ENCODE measurements around the gene CTSZ. TPM values are rescaled to one million over a fixed set of nuclear protein-coding genes. Genes with fewer than 3 reads are reported as not detected.

CTSZ gene
- total and polyA plus RNA-seq, 2 of the 4 experiments (the other 2 are of a cell fraction): 46.1 to 88.5 TPM

Other genes with a start within 250 kb of the CTSZ start
- 0.54 and 0.83 TPM in 2 replicates for gene GNAS-AS1, start 156.4 kb downstream of the CTSZ start, total RNA-seq (2012; rRNA removed)
- 0.60 and 0.90 TPM in 2 replicates for gene GNAS-AS1, start 156.4 kb downstream of the CTSZ start, polyA plus RNA-seq (2012; rRNA removed)
- 377 and 397 TPM in 2 replicates for gene GNAS, start 154.5 kb downstream of the CTSZ start, total RNA-seq (2012; rRNA removed)
- 1,064 and 1,356 TPM in 2 replicates for gene GNAS, start 154.5 kb downstream of the CTSZ start, polyA plus RNA-seq (2012; rRNA removed)
- 82.2 and 94.1 TPM in 2 replicates for gene NELFCD, start 26.0 kb downstream of the CTSZ start, total RNA-seq (2012; rRNA removed)
- gene NELFCD, start 26.0 kb downstream of the CTSZ start, polyA plus RNA-seq (2012; rRNA removed): 85.7 and 88.9 TPM in 2 replicates
- not detected in 2 replicates for gene TUBB1, start 12.2 kb upstream of the CTSZ start, total RNA-seq (2012; rRNA removed)
- not detected in 2 replicates for gene TUBB1, start 12.2 kb upstream of the CTSZ start, polyA plus RNA-seq (2012; rRNA removed)
- 3.8 and 12.2 TPM in 2 replicates for gene ATP5F1E, start 25.1 kb upstream of the CTSZ start, total RNA-seq (2012; rRNA removed)
- 34.5 and 42.6 TPM in 2 replicates for gene ATP5F1E, start 25.1 kb upstream of the CTSZ start, polyA plus RNA-seq (2012; rRNA removed)
- gene PRELID3B, start 35.5 kb upstream of the CTSZ start, total RNA-seq (2012; rRNA removed): 41.9 and 80.8 TPM in 2 replicates
- 18.0 and 24.8 TPM in 2 replicates for gene PRELID3B, start 35.5 kb upstream of the CTSZ start, polyA plus RNA-seq (2012; rRNA removed)
- not detected in 2 replicates for gene ZNF831, start 156.6 kb upstream of the CTSZ start, total RNA-seq (2012; rRNA removed)
- gene ZNF831, start 156.6 kb upstream of the CTSZ start, polyA plus RNA-seq (2012; rRNA removed): not detected in 2 replicates

Measured in IMR-90 (cell line).